ENCODE measurements around the gene ZNF488.

The ZNF488 gene

DNA sequence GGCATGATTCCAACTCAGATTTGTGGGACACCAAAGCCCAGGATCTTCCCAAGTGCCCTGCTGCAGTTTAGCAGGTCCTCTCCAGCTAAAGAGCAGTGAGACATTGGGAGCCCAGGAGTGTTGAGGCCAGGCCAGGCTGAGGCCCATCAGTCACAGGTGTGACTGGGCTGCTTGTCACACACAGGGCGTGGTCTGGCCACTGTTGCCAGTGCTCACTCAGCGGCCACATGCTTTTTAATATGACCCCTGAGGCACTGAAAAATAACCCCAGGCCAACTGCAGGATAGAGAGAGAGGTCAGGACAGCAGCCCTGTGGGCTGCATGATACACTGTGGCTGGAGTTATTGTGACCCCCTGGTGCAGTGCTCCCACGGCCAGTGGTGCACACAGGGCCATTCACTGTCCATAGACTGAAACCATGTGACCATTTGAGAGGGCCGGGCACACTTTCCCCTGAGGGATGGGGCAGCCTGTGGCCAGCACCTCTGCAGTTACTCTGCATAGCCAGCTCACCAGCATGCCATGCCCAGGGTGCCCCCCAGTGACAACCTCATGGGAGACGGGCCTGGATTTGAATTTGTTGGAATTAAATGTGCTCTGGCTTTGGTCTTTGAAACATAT lies 57.7 kb downstream of the ZNF488 start:
- no peak for DNase-seq

- DNase-seq = no peak
Observed at GRCh38 chr10:47325303-47326291, 58.5 kb downstream of the ZNF488 start.

- DNase-seq = no peak
Observed at GRCh38 chr10:47323636-47324296, 60.3 kb downstream of the ZNF488 start.

GRCh38 chr10:47323087-47323486 lies 61.0 kb downstream of the ZNF488 start:
- DNase-seq = no peak

DNA sequence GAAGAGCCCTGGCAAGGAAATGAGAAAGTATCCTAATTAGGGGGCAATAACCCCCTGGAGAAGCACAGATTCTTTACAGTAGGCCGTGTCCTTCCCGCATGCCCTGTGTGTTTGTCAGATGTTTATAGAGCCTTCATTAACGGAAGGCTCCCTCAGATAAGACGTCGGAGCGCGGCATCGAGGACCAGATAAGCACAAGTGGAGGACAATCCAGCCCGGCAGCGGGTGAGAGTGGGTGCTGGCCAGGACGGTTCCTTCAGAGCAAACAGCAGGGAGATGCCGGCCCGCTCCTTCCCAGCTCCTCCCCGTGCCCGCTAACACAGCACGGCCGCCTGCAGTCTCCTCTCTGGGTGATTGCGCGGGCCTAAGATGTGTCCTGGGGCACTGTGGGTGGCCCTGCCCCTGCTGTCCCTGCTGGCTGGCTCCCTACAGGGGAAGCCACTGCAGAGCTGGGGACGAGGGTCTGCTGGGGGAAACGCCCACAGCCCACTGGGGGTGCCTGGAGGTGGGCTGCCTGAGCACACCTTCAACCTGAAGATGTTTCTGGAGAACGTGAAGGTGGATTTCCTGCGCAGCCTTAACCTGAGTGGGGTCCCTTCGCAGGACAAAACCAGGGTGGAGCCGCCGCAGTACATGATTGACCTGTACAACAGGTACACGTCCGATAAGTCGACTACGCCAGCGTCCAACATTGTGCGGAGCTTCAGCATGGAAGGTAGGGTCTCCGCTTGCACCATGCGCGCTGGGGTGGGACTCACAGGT lies 61.6 kb downstream of the ZNF488 start, which contains the start of gene GDF2:
Gene GDF2, plus strand, starts transcription at position 155 of the 762 bp plus-strand sequence. Its CDS starts 215 bp downstream, at position 370.
- no peak for DNase-seq

DNA sequence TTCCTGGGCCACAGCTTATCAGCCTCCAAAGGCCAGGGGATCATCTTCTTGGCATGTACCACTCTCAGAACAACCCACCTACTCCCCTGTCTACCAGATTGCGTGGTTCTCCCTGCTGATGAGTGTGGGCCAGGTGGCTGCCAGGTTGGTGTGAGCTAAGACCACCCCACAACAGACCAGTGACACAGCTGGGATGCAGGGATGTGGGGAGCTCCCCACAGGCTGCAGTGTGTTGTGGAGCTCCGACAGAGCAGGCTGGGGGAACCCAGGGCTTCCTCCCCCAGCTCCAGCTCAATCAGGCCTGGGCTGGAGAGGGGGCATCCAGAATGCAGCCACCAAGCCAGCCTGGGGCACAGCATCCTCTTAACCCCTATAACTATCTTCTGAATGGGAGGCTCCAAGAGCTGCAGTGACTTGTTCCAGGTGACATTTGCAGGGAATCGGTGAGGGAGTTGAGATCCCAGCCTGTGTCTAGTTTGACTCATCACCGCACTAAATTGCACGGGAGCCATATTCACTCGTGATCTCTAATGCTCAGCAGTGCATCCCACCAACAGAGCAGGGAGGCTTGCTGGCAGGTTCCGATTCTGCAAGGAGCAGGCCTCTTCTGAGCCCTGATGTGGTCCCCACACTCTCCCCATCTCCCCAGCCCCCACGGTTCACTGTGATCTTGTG lies 62.4 kb downstream of the ZNF488 start:
- DNase-seq = no peak

- DNase-seq = no peak
Observed at GRCh38 chr10:47320812-47321211, 63.3 kb downstream of the ZNF488 start.

DNA sequence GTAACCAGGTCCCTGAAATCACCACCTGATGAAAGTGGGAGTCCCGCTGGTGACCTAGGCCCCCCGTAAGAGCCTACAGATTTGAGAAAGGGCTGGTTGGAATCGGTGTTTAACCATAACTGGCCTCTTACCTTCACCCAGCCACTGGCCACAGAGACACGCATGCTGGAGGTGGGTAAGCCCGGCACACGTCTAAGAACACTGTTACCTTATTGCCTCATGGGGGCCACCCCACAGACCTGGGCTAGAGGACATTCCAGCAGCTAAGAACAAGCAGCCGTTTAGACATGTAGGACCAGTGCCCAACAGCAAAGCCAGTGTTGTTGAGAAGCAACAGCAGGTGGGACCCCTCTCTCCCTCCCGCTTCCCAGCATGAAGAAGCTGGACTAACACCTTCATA lies 64.3 kb downstream of the ZNF488 start:
- no peak for DNase-seq

- DNase-seq = no peak
Observed at GRCh38 chr10:47318706-47319105, 65.4 kb downstream of the ZNF488 start.

- no peak for DNase-seq
Observed at GRCh38 chr10:47317251-47317650, 66.8 kb downstream of the ZNF488 start.

GRCh38 chr10:47316131-47316530 lies 68.0 kb downstream of the ZNF488 start:
- no peak for DNase-seq
